ENCODE data around the gene AEBP1. TPM values are rescaled to one million over a fixed set of nuclear protein-coding genes. Genes with fewer than 3 reads are reported as not detected.

The AEBP1 gene
- total and polyA plus RNA-seq, 2 of the 4 experiments (the other 2 are of a cell fraction): 1.1 to 5.7 TPM

DNA sequence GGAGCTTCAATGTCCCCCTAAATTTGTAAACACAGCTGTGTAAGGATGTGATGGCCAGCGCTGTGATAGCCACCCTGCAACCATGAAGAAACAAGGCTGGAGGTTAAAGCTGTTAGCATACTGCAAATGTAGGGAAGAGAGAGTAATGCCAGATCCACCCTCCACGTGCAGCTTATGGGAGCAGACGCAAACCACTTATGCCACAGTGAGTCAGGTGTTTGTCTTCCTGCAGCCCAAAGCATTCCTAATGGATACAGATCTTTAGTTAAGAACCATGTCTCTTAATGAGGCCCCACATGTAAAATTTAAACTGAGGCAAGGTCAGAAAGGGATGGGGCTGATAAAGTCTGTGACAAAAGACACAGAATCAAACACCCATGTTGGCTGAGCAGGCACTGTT is 50.6 kb downstream of the AEBP1 start:
- H3K4me1 ChIP-seq (ENCODE audit: control insufficient read depth, insufficient read depth, low read length): peaks cover 7% of the 10 kb centered on the region; the same call in 1 of the 2 replicates
- no peak for ATAC-seq (ENCODE audit: low read depth)
- no peaks in the 10 kb centered on the region for H3K36me3 ChIP-seq (ENCODE audit: control insufficient read depth, insufficient read depth, low read length)
- no peaks in the 10 kb centered on the region for H4K20me1 ChIP-seq (ENCODE audit: insufficient read depth, low read length)
- TF ChIP-seq CHD1 (IDR thresholded peaks at IDR 0.05; ENCODE audit: low read depth, low read length) (no peak), RAD21 (IDR thresholded peaks at IDR 0.05; ENCODE audit: low read length) (no peak)
- no peak overlapping the region for H3K23ac ChIP-seq (ENCODE audit: low read depth, low read length)
- H3K4ac ChIP-seq (ENCODE audit: low read depth, low read length): no peak overlapping the region
- 100% methylated on average over 1 of the region's 3 CpGs; no CpG with 5 or more reads in 1 of the 2 experiments for WGBS, 2 experiments (ENCODE audit: extremely low coverage in 2 of 2, insufficient read length in 1 of 2)
- CTCF ChIA-PET: no interaction called here
- H3K9me3 ChIP-seq (ENCODE audit: control insufficient read depth, insufficient read depth, low read length): no peaks in the 10 kb centered on the region
- H2AK5ac ChIP-seq (ENCODE audit: low read depth, low read length): no peak overlapping the region
- no peak overlapping the region for H2BK15ac ChIP-seq (ENCODE audit: low read depth, low read length)
- H4K8ac ChIP-seq (ENCODE audit: low read depth in 2 of 2, low read length in 2 of 2): no peak overlapping the region
- no peak overlapping the region for H4K91ac ChIP-seq (ENCODE audit: insufficient read depth, low read depth, low read length)
- H3K27me3 ChIP-seq (ENCODE audit: control insufficient read depth, insufficient read depth, low read length): peaks cover 6% of the 10 kb centered on the region; the same call in 1 of the 2 replicates
- no peak overlapping the region for H2AFZ ChIP-seq (replicated peaks; ENCODE audit: low read length, poor library complexity)
- no peak overlapping the region for H2BK5ac ChIP-seq (ENCODE audit: low read depth, low read length, poor library complexity, severe bottlenecking)
- H3K4me2 ChIP-seq (ENCODE audit: low read depth, low read length): no peak overlapping the region
- no peak overlapping the region for H2BK120ac ChIP-seq (ENCODE audit: low read depth, low read length)
- no peak overlapping the region for H3K18ac ChIP-seq (ENCODE audit: low read depth, low read length)
- no peak overlapping the region for H2BK20ac ChIP-seq (ENCODE audit: low read depth, low read length)
- in situ Hi-C loops (cut with MboI; ENCODE audit: low sequenced_read_pairs) (no loop called here), dilution Hi-C loops (cut with HindIII; ENCODE audit: low sequenced_read_pairs, unreplicated experiment) (no loop called here), intact Hi-C loops (cut with micrococcal nuclease) (no loop called here)
- BruUV-seq (replicated peaks): no TSS peak
- H3K56ac ChIP-seq (ENCODE audit: extremely low read depth, insufficient read depth, low read length): no peak overlapping the region
- no peak overlapping the region for H3K27ac ChIP-seq (ENCODE audit: insufficient read depth, low read length)
- POLR2A ChIA-PET (ENCODE audit: unreplicated experiment): no interaction called here
- no peak for DNase-seq
- H3K4me3 ChIP-seq (ENCODE audit: insufficient read depth, low read depth, low read length): no peak overlapping the region
- 0 out of 2 replicates have a peak, but pooled peaks cover 3% of the 10 kb centered on the region for H3K9me1 ChIP-seq (ENCODE audit: insufficient read depth, low read length)
- H4K5ac ChIP-seq (ENCODE audit: low read depth, low read length): no peak overlapping the region
- no peak overlapping the region for H3K14ac ChIP-seq (replicated peaks; ENCODE audit: low read depth, low read length)
- no peaks in the 10 kb centered on the region for H3K79me1 ChIP-seq (ENCODE audit: low read depth in 1 of 2, low read length in 2 of 2)
- H3K9ac ChIP-seq (ENCODE audit: low read depth, low read length): no peak overlapping the region
- H2AK9ac ChIP-seq (replicated peaks; ENCODE audit: low read depth, low read length, poor library complexity): no peak overlapping the region
